Posterior cingulate gyrus (tissue), 11 donors: ENCODE measurements around the gene ALDH18A1.
"Not testable (repeated sequence)": the region's sequence is repeated elsewhere in the genome, so short reads cannot be mapped to it uniquely, and the experiment has no call there.

Experiments
- DNase-seq, 10 donors: peaks; one replicate each; pipeline versions ENCODE4 v3.0.0 to v3.0.0-alpha.2; 2020 to 2021; ENCODE audit warnings: mixed read lengths in 3 of 10
- intact Hi-C: fragments of 100-400 bp; cut with DNase I; formaldehyde crosslinking; loops from one replicate; pipeline ENCODE4 v1.15.1; 2023

The ALDH18A1 gene

GRCh38 chr10:95651346-95652060 is 5.0 kb downstream of the ALDH18A1 start:
- intact Hi-C loops = no loop called here

DNA sequence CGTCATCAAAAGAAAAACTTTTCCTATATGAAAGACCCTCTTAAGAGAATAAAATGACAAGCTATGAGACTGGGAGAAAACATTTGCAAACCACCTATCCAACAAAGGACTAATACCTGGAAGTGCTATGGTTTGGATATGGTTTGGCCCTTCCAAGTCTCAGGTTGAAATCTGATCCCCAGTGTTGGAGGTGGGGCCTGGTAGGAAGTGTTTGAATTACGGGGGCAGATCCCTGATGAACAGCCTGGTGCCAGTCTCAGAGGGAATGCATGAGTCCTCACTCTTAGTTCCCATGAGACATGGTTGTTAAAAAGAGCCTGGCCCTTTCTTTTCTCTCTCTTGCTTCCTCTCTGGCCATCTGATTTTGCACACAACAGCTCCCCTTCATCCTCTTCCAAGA is 6.3 kb downstream of the ALDH18A1 start:
- DNase-seq = no peak
- intact Hi-C loops = no loop called here

More at GRCh38 chr10:95651346-95652060, 5.0 kb downstream of the ALDH18A1 start:
- DNase-seq = no peak

DNA sequence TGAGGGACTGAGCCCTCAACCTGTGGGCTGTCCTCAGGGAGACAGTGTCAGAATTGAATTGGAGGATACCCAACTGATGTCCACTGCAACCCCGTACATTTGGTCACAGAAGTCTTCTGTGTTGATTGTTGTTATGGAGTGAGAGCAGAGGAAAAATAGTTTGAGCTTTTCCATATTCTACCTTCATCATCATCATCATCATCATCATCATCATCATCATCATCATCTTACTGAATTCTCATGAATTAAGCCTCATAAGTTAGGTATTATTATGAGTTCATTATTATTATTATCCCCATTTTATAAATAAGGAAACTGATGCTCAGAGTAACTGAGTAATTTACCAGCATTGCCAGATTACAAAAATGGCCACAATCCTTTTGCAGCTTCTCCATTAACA is 8.4 kb downstream of the ALDH18A1 start:
- no peak for DNase-seq
- intact Hi-C loops = no loop called here

GRCh38 chr10:95646160-95646559 is 10.4 kb downstream of the ALDH18A1 start:
- DNase-seq = no peak
- intact Hi-C loops = no loop called here

DNA sequence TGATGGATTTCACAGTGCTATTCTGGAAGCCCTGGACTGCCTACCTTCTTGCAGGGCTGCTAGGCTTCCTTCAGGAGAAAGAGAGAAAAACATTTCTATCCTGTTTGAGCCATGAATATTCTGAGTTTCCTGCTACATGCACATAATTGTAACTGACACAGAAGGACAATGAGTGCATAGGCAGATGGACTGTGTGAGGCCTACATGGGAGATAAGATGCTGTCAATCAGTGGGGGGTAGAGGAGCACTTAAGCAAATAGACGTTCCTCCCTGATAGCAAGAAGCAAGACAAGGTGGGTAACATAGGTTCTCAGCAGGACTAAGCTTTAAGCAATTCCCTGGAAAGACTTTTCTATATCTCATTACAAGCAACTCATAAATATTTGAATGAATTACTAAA is 11.6 kb downstream of the ALDH18A1 start:
- intact Hi-C loops = no loop called here
- no peak for DNase-seq

DNA sequence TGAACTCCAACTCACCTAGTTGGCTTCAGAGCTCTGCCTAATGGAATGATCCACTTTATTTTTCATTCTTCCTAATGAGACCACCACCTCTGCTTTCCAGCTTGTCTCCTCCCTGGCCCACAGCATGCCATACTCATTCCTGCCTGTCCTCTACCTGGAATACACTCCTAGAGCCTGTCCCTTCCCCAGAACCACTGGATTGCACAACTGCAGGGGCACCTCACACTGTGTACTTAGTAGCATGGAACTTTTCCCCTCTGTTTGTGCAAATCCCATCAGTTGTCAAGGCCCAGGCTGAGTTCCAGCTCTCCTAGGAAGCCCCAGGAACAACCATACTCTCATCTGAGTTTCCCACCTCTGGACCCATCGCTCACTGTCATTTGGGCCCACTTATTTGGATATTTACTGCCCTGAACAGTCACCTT is 15.6 kb downstream of the ALDH18A1 start:
- intact Hi-C loops = no loop called here
- DNase-seq = no peak

- intact Hi-C loops = no loop called here
- DNase-seq = no peak
Measured at GRCh38 chr10:95637911-95638310, 18.6 kb downstream of the ALDH18A1 start.

- DNase-seq = no peak
- intact Hi-C loops = no loop called here
Measured at GRCh38 chr10:95637140-95637539, 19.4 kb downstream of the ALDH18A1 start.

DNA sequence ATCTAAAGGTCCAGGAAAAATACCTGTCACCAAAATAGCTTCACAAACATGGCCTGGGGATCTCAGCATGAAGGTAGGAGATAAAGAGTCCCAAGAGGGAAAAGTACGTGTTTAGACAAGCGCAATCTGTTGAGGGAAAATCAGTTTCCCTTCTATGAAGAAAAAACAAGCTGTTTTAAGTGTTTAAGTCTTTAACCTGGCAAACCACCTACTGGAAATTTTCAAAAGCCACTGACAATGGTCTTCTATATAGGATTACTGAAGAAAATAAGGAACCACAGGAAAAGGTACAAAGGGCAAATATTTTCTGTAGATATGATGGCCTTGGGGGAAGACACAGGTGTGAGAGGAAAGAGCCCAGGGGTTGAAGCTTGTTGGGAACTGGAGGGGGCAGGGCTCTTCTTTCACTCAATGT is 21.2 kb downstream of the ALDH18A1 start:
- intact Hi-C loops = no loop called here
- DNase-seq = no peak

DNA sequence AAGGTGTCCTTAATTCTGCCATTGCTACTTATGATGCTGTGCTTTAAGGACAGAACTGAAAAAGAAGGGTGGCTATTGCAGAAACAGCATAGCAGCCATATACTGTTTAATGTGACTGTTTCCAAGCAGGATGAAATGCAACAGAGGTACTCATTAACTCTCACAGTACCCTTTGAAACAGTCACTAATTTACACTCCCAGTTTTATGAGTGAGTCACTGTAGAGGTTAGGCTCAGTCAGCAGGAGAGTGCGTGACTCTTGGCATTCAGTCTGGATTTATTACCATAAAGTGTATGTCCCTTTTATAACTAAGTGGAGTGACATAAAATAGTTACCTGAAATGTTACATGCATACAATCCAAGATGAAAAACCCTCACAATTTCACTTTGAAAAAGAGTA is 27.7 kb downstream of the ALDH18A1 start:
- no peak for DNase-seq
- intact Hi-C loops = no loop called here

DNA sequence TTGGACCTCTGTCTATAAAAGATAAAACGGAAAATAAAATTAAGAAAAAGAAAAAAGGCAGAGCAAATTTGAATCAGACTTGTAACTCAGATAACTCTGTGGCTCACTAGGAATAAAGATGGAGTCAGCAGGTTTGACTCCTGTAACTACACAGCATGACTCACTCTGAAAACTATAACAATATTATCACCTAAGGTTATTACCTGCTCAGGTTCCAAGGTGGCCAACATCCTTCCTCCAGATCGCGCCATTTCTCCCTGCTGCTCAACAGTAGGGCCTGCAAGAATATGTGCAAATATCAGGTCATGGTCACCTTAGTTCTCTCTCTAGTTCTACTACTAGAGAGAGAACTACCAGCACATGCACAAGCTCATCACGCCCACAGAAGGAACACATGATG is 30.0 kb downstream of the ALDH18A1 start:
- intact Hi-C loops = no loop called here
- DNase-seq = no peak

DNA sequence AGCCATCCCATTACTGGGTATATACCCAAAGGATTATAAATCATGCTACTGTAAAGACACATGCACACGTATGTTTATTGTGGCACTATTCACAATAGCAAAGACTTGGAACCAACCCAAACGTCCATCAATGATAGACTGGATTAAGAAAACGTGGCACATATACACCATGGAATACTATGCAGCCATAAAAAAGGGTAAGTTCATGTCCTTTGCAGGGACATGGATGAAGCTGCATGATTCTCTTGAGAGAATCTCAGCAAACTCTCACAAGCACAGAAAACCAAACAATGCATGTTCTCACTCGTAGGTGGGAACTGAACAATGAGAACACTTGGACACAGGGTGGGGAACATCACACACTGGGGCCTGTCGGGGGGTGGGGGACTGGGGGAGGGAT is 36.1 kb downstream of the ALDH18A1 start:
- intact Hi-C loops, DNase-seq: not testable (repeated sequence)

GRCh38 chr10:95618101-95618500 is 38.4 kb downstream of the ALDH18A1 start:
- DNase-seq = no peak
- intact Hi-C loops = no loop called here

DNA sequence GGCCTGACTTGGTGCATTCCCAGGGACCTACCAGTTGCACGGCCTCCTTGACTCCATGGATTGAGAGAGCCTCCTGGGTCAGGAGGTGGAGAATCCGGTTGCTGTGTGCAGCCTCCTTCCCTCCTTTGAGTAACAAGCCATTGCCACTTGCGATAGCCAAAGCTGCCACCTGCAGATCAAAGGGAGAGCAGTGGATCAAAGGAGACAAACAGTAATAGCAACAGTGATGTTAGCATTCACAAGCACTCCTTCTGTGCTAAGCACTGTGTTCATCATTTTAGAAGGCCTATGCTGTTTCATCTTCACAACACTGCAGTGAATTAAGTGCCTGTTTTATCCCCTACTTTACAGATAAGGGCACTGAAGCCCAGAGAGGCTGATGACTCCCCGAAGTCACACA is 40.1 kb downstream of the ALDH18A1 start:
- DNase-seq = no peak
- intact Hi-C loops = no loop called here

DNA sequence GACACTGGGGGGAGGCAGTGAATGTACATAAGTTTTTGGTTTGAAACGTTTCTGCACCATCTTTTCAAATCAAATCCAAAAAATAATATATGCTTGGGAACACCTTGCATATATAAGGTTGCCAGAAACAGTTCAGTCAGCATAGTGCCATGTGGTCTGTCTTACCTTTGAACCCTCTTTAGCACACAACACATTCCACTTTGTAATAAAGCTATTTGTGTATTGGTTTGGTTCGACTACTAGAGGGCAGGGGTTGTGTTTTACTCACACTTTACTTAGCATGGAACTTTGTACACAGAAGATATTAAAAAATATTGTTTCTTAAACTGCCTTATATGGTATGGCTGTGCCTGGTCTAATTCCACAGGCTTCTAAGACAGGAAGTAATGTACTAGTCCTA is 43.2 kb downstream of the ALDH18A1 start:
- intact Hi-C loops = no loop called here

GRCh38 chr10:95610727-95611126 is 45.8 kb downstream of the ALDH18A1 start:
- intact Hi-C loops = no loop called here
- no peak for DNase-seq

More for the DNA sequence above, 43.2 kb downstream of the ALDH18A1 start:
- no peak for DNase-seq

- DNase-seq = no peak
- intact Hi-C loops = no loop called here
Measured at GRCh38 chr10:95606922-95607321, 49.6 kb downstream of the ALDH18A1 start.

DNA sequence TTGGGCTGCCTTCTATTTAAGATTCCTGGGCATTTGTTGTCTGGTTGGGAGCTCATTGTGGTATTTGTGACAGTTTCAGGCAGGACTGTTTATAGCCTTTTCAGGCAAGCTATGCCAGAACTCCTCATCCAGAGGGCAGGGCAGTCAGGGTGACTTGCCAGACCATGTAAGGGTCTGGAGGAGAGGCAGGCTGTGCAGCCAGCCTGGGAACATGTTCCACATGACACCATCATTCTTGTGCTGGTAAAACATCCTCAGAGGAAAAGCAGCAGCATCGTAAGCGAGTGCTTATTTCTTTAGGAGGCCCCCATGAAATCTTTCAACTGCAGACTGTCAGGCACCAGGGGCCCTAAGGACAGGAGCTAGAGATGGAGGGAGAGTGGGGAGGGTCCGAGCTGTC is 51.3 kb downstream of the ALDH18A1 start:
- intact Hi-C loops = no loop called here
- DNase-seq = no peak

- intact Hi-C loops = no loop called here
- DNase-seq = no peak
Measured at GRCh38 chr10:95604630-95605029, 51.9 kb downstream of the ALDH18A1 start.

DNA sequence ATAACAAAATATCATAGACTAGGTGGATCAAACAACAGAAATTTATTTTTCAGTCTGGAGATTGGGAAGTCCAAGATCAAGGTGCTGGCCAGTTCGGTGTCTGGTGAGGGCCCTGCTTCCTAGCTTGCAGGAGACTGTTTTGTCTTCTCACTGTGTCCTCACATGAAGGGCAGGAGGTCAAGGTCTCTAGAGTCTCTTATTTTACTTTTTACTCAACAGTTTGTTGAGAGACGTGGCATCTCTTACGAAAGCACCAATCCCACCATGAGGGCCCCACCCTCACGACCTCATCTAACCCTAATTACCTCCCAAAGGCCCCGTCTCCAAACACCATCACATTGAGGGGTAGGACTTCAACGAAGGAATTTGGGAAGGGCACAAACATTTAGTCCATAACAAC is 54.1 kb downstream of the ALDH18A1 start:
- DNase-seq = no peak
- intact Hi-C loops = no loop called here

- peak; percentile 45 to 95 (median 76) for DNase-seq
- intact Hi-C loops = loop anchor here (1.0 kb wide), 2 partner anchors 171 to 227 kb away; no protein-coding TSS in a partner anchor
Measured at GRCh38 chr10:95601116-95601719, 55.3 kb downstream of the ALDH18A1 start.

- no peak for DNase-seq
- intact Hi-C loops = no loop called here
Measured at GRCh38 chr10:95600158-95600557, 56.4 kb downstream of the ALDH18A1 start.
